ENCODE data around the gene RGMA.

The RGMA gene

DNA sequence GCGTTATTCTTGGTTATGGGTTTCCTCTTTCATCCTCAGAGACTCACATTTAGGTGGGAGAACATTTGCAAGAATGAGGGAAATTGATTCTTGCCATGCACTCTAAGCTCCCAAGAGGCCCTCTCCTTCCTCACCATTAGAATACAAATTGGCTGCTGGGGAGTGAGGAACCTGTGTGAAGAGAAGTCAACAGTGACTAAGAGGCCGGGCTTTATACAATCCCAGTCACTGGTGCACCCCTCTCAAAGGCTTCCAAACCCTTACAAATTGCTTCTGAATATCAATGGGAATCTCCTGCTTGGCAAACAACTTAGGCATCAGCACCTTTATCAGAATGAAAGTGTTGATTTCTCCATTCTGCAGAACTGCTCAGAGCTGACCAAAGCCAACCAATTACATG is 16.5 kb upstream of the RGMA start:
- ChIA-PET POLR2A (interaction anchor here (1.0 kb wide), 1 partner anchor 33 kb away, joined by 3 read pairs; no protein-coding TSS in a partner anchor), CTCF (no interaction called here)
- no peak for TF ChIP-seq FOXK2 (IDR thresholded peaks at IDR 0.05)
- no peak for TF ChIP-seq FOXM1 (IDR thresholded peaks at IDR 0.05; ENCODE audit: borderline replicate concordance)
- no peak for TF ChIP-seq NFRKB (IDR thresholded peaks at IDR 0.05)
- no peak for TF ChIP-seq FOXA1 (IDR thresholded peaks at IDR 0.05)
- no peak for TF ChIP-seq L3MBTL2 (conservative IDR thresholded peaks at IDR 0.05)
- no peak for TF ChIP-seq CTBP1 (IDR thresholded peaks at IDR 0.05; ENCODE audit: borderline replicate concordance)
- no peak for TF ChIP-seq SP1 (IDR thresholded peaks at IDR 0.05)
- DNase-seq (ENCODE audit: extremely low spot score), result no peak

DNA sequence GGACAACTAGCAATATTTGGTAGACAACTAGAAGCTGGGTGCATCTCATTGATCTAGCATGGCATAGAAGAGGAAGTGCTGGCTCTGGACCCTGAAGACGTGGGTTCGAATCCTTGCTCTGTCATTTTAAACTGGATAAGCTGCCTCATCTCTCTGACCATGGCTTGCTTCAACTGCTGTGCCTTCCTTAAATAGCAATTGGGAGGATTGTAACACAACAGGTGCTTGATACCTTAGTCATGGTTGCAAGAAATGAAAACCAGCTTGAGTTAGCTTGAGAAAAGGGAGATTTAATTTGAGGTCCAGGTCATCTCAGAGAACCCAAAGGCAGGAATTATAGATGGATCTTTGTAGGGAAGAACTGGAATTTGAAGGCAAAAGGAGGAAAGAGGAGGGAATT is 14.8 kb upstream of the RGMA start:
- ChIA-PET POLR2A (no interaction called here), CTCF (interaction anchor here (1.6 kb wide), 1 partner anchor 16 kb away, joined by 8 read pairs; no protein-coding TSS in a partner anchor)
- no peak for DNase-seq (ENCODE audit: extremely low spot score)
- TF ChIP-seq SUZ12 (IDR thresholded peaks at IDR 0.05) (no peak), BHLHE40 (IDR thresholded peaks at IDR 0.05; ENCODE audit: borderline replicate concordance) (no peak), LEF1 (IDR thresholded peaks at IDR 0.05; ENCODE audit: borderline replicate concordance) (no peak), FOXA1 (IDR thresholded peaks at IDR 0.05) (no peak), ZNF384 (IDR thresholded peaks at IDR 0.05) (no peak), NFRKB (IDR thresholded peaks at IDR 0.05) (no peak), L3MBTL2 (conservative IDR thresholded peaks at IDR 0.05) (no peak), TARDBP (IDR thresholded peaks at IDR 0.05) (no peak), FOXM1 (IDR thresholded peaks at IDR 0.05; ENCODE audit: borderline replicate concordance) (no peak)
- TF ChIP-seq, protein P1, sequence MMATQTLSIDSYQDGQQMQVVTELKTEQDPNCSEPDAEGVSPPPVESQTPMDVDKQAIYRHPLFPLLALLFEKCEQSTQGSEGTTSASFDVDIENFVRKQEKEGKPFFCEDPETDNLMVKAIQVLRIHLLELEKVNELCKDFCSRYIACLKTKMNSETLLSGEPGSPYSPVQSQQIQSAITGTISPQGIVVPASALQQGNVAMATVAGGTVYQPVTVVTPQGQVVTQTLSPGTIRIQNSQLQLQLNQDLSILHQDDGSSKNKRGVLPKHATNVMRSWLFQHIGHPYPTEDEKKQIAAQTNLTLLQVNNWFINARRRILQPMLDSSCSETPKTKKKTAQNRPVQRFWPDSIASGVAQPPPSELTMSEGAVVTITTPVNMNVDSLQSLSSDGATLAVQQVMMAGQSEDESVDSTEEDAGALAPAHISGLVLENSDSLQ (IDR thresholded peaks at IDR 0.05), result no peak

DNA sequence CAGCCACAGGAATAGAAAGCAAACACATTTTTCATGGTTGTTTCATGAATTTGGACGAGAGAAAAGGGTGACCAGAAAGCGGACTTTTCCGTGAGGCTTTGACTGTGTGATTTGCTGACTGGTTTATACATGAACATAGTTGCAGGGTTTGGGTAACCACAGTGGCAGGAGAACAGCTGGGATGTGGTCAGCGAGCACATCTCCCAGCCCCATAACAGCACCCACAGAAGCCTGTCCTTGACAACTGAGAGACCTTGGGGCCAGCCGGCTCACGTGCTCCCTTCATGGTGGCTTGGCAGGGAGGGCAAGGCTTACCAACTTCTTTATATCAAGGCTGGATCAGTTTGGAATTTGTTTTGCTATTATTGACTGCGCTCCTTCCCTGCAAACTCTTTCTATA is 13.2 kb upstream of the RGMA start:
- DNase-seq (ENCODE audit: extremely low spot score), result no peak
- ChIA-PET CTCF (interaction anchor here (1.0 kb wide), 1 partner anchor 14 kb away, joined by 4 read pairs; no protein-coding TSS in a partner anchor), POLR2A (no interaction called here)
- TF ChIP-seq FOXA1 (IDR thresholded peaks at IDR 0.05), result no peak
- no peak for TF ChIP-seq FOXK2 (IDR thresholded peaks at IDR 0.05)
- TF ChIP-seq SUZ12 (IDR thresholded peaks at IDR 0.05), result no peak
- no peak for TF ChIP-seq TARDBP (IDR thresholded peaks at IDR 0.05)
- TF ChIP-seq BHLHE40 (IDR thresholded peaks at IDR 0.05; ENCODE audit: borderline replicate concordance), result no peak
- TF ChIP-seq LEF1 (IDR thresholded peaks at IDR 0.05; ENCODE audit: borderline replicate concordance), result no peak

DNA sequence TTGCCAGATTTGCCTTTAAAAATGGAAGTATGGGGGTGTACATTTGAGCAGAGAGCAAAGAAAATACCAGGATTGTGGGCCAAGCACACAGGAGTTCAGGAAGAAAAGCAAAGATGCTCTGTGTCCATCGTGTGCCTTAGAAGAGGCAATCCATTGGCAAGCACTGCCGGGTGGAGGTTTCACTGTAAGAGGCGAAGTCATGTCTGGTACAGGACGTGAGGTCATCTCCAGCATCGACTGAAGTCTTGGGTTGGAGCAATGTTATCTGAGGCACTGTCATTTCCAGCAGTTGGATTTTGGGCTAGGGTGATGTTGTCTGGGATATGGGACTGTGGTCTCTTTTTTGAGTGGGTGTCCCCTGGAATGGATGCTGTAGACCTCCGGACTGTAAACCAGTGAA is 4.8 kb upstream of the RGMA start:
- ChIA-PET CTCF (no interaction called here), POLR2A (interaction anchor here (1.1 kb wide), 1 partner anchor 22 kb away, joined by 3 read pairs; no protein-coding TSS in a partner anchor)
- TF ChIP-seq NFRKB (IDR thresholded peaks at IDR 0.05), result no peak
- TF ChIP-seq CTBP1 (IDR thresholded peaks at IDR 0.05; ENCODE audit: borderline replicate concordance), result no peak
- no peak for TF ChIP-seq ELF4 (IDR thresholded peaks at IDR 0.05)
- TF ChIP-seq HDGF (IDR thresholded peaks at IDR 0.05; ENCODE audit: borderline replicate concordance), result no peak
- no peak for TF ChIP-seq SUZ12 (IDR thresholded peaks at IDR 0.05)
- TF ChIP-seq FOXK2 (IDR thresholded peaks at IDR 0.05), result no peak
- no peak for DNase-seq (ENCODE audit: extremely low spot score)

DNA sequence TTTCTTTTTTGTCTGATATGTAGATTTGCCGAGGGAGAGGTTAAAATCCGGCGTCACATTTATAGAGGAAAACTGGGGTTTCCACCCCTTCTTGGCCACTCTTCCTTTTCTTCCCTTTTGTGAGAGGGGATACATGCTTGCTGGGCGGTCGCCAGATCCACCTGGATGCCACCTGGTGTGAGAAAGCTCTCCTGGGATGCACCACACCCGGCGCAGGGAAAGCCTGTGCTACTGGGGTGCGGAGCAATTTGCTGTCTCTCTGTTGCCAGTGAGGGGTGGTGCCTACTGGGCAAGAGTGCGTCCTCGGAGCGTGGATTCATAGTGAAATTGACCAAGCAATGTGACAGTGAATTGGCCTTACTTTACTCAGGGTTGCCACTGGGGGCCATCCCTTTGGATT is 2.5 kb upstream of the RGMA start:
- ChIA-PET POLR2A (no interaction called here), CTCF (interaction anchor here (2.1 kb wide), 1 partner anchor 61 kb away, joined by 6 read pairs; no protein-coding TSS in a partner anchor)
- no peak for DNase-seq (ENCODE audit: extremely low spot score)
- TF ChIP-seq LEF1 (IDR thresholded peaks at IDR 0.05; ENCODE audit: borderline replicate concordance), result no peak
- TF ChIP-seq ARNT (IDR thresholded peaks at IDR 0.05), result no peak
- no peak for TF ChIP-seq BHLHE40 (IDR thresholded peaks at IDR 0.05; ENCODE audit: borderline replicate concordance)
- no peak for TF ChIP-seq L3MBTL2 (conservative IDR thresholded peaks at IDR 0.05)
- no peak for TF ChIP-seq ELF4 (IDR thresholded peaks at IDR 0.05)
- no peak for TF ChIP-seq FOXA1 (IDR thresholded peaks at IDR 0.05)
- no peak for TF ChIP-seq NFRKB (IDR thresholded peaks at IDR 0.05)
- TF ChIP-seq FOXM1 (IDR thresholded peaks at IDR 0.05; ENCODE audit: borderline replicate concordance), result no peak

DNA sequence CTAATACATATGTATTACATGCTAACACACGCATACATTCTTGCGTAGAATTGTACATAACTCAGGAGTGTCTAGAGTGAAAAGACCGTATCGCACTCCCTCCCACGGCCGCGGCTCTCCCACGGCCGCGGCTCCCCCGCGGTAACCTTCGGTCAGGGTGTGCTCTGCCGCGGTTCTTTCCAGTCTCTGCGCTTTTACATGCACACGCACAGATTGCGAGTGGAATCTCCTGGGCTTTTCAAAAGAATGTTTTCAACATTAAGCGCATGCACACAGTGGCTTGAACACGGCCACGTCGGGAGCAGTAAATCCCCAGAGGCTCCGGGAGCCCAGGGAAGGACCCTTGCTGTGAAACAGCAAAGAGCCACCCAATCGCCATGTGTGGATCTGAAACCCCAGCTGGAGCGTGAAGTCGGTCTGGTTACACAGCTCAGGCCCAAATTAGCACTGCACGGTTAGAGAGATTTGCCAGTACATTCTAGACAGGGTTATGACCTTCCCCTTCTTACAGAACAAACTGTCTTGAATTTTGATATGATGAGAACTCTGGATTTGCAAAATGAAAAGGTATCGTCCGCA is 805 bp upstream of the RGMA start:
- POLR2A ChIA-PET, result no interaction called here
- no peak for DNase-seq (ENCODE audit: extremely low spot score)
- CTCF ChIA-PET, result interaction anchor here (0.7 to 2.1 kb wide), 2 partner anchors 53 to 59 kb away, joined by 3 to 6 read pairs; no protein-coding TSS in a partner anchor
- TF ChIP-seq CTBP1 (IDR thresholded peaks at IDR 0.05; ENCODE audit: borderline replicate concordance), result no peak
- no peak for TF ChIP-seq HDGF (IDR thresholded peaks at IDR 0.05; ENCODE audit: borderline replicate concordance)
- TF ChIP-seq SP1 (IDR thresholded peaks at IDR 0.05), result no peak
- TF ChIP-seq FOXA1 (IDR thresholded peaks at IDR 0.05), result no peak
- TF ChIP-seq FOXM1 (IDR thresholded peaks at IDR 0.05; ENCODE audit: borderline replicate concordance), result no peak
- TF ChIP-seq ELF4 (IDR thresholded peaks at IDR 0.05), result no peak
- no peak for TF ChIP-seq SUZ12 (IDR thresholded peaks at IDR 0.05)
- no peak for TF ChIP-seq ZNF384 (IDR thresholded peaks at IDR 0.05)
- TF ChIP-seq, protein P1 (IDR thresholded peaks at IDR 0.05), result no peak

DNA sequence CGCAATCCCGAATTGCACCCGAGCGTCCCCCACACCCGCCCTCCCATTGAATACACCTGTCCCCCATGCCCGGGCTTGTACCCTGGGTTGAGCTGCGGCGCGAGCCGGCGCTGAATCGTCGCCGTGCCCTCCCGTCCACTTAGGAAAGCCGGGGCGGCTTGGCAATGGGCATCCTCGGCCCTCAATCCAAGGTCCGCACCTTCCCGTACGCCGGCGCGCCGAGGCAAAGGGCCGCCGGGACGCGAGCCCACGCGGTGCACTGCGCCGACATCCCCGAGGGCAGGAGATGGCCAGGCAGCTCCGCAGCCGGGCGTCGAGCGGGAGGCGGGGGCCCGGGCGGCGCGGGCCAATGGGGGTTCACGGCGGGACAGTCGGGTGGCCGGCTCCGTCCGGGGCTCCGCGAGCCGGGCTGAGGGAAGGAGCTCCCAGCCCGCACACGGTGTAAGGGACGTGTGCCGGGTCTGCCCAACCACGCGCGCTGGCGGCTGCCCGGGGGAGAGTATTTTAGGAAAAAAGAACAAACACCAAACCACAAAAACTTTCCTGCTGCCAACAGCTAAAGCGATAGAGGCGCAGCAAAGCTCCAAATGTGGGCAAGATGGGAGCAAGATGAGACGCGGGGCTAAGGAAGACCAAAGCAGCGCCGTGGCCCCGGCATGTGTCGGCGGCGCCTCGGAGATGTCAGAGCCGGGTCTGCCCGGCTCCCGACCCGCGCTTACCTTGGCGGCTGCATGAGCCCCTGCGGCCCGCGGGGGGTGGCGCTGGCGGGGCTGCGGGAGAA is 621 bp downstream of the RGMA start:
- ChIA-PET POLR2A (interaction anchor here (1.7 kb wide), 1 partner anchor 16 kb away, joined by 12 read pairs; no protein-coding TSS in a partner anchor), CTCF (interaction anchor here (0.7 to 3.4 kb wide), 24 partner anchors 9 to 1382 kb away, joined by 3 to 44 read pairs (median 6); no protein-coding TSS in a partner anchor)
- no peak for TF ChIP-seq FOXK2 (IDR thresholded peaks at IDR 0.05)
- TF ChIP-seq BHLHE40 (IDR thresholded peaks at IDR 0.05; ENCODE audit: borderline replicate concordance), result no peak
- TF ChIP-seq FOXA1 (IDR thresholded peaks at IDR 0.05), result no peak
- no peak for TF ChIP-seq HDGF (IDR thresholded peaks at IDR 0.05; ENCODE audit: borderline replicate concordance)
- TF ChIP-seq FOXM1 (IDR thresholded peaks at IDR 0.05; ENCODE audit: borderline replicate concordance), result no peak
- TF ChIP-seq ZNF384 (IDR thresholded peaks at IDR 0.05), result no peak
- no peak for TF ChIP-seq SUZ12 (IDR thresholded peaks at IDR 0.05)
- TF ChIP-seq SP1 (IDR thresholded peaks at IDR 0.05), result no peak
- no peak for TF ChIP-seq ELF4 (IDR thresholded peaks at IDR 0.05)
- no peak for TF ChIP-seq TARDBP (IDR thresholded peaks at IDR 0.05)
- TF ChIP-seq, protein P1 (IDR thresholded peaks at IDR 0.05), result no peak
- TF ChIP-seq NFRKB (IDR thresholded peaks at IDR 0.05), result no peak
- DNase-seq (ENCODE audit: extremely low spot score), result peak; percentile 51

Data from HEK293T (cell line).